ENCODE data around the gene CRYM.
A peak's percentile ranks its signal among the peaks of the same experiment; 100 is the strongest.
"Not testable (repeated sequence)": the region's sequence is repeated elsewhere in the genome, so short reads cannot be mapped to it uniquely, and the experiment has no call there.

CRYM gene

DNA sequence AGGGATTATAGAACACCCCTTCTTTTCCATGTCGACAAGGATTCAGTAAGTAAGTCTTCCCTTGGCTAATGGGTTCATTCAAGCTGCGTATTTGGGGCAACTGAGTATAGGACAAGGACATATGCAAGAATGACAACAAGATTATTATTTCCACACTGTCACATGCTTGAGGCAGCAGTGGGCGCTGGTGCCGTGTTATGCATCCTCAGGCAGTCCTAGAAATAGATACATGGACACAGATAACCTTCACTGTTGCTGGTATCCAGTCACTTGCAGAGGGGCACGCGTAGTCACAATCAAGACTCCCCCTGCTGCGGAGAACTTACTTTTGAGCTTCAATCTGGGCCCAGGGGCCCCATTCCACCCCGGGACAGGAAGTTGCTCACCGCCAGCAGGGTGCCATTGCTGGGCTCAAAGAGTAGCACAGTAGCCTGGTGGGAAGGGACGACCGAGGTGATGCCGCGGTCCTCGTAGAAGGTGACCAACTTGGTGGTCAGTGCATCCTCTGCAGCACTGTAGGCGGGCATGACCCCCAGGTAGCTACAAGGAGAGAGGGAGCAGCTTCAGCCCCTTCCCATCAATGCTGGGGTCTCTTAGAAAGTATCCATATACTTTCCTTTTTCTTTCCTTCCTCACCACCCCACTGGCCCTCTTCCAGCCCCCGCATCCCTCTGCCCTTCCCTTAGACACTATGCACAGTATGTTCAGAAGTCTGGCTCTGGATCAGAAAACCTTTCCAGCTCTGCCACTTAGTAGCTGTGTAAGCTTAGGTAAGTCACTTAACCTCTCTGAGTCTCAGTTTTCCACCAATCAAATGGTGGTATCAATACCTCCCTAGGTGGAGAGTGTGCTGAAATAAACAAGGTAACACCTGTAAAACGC is 804 bp downstream of the CRYM start:
- DNase-seq, result no peak

DNA sequence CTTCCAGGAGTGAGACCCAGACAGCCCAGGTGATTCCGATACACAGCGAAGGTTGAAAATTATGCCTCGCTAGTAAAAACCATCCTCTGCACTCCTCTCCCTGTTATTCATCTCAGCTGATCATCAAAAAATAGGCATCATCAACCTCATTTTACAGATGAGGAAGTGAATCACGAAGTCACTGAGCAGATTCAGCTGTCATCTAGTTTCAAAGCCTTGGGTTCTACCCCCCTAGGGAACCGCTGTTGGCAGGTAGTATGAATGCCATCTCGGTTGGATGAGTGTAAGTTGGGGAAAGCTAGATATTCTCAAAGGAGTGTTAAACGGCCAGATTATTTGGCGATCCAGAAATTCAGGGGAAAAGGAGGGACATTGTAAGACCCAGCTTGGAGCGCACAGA is 2.0 kb downstream of the CRYM start:
- no peak for DNase-seq

DNA sequence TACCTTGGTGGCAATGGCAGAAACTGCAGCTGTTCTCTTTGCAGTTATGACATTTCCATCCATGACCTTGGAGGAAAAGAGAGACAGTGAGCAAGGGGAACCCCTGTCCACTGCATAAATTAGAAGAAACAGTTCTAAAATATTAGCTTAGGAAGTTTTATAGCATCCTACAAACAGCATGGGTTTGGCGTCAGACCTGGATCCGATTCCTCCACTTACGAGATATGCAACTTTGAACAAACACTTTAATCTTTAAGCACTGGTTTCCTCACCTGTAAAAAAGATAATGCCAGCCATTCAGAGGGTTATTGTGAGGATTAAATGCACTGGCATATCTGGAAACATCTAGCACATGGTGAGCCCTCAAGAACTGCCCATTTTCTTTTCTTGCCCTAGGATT is 2.6 kb downstream of the CRYM start:
- DNase-seq, result no peak

DNA sequence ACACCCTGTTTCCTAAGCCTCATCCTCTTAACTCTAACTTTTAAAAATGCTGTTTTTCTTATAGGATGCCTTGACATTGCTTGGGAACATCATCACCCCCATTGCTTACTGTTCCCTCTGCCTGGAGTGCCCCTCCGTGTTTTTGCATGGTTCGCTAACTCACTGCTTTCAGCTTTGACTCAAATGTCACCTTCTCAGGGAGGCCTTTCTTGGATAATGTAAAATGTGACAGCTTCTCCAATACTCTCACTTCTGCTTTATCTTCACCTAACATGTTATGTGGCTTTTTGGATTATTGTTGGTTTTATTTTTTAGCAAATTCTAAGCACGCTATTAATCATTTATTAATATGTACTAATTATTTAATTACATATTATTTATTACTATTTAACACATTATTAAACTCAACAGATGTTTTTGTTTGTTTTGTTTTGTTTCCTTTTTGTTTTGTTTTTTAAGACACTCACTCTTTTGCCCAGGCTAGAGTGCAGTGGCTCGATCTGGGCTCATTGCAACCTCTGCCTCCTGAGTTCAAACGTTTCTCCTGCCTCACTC is 3.8 kb downstream of the CRYM start:
- no peak for DNase-seq

DNA sequence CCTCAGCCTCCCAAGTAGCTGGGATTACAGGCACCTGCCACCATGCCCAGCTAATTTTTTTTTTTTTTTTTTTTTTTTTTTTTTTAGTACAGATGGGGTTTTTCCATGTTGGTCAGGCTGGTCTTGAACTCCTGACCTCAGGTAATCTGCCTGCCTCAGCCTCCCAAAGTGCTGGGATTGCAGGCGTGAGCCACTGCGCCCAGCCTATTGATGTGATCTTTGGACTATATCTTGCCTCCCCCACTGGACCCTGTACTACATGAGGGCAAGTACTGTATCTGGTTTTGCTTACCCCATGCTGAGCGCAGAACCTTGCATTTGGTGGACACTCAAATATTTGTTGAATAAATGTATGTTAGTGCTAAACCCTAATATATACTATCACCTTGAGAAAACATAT is 5.3 kb downstream of the CRYM start:
- DNase-seq, result not testable (repeated sequence)

DNA sequence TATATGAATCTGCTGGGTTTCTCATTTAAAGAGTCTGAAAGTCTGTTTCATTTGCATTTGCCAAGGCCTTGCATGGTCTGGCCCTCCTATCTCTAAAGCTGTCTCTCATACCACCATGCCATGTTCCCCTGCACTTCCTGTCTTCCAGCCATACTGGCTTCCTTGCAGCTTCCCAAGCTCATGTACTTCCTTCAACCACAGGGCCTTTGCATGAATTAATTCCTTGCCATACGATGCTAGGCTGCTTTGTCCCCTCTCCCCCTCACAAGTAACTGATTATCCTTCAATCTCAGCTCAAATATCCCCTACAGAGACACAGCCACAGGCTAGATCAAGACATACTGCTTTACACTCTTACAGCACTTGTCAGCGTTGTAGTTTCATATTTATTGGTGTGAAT is 5.8 kb downstream of the CRYM start:
- DNase-seq, result no peak

DNA sequence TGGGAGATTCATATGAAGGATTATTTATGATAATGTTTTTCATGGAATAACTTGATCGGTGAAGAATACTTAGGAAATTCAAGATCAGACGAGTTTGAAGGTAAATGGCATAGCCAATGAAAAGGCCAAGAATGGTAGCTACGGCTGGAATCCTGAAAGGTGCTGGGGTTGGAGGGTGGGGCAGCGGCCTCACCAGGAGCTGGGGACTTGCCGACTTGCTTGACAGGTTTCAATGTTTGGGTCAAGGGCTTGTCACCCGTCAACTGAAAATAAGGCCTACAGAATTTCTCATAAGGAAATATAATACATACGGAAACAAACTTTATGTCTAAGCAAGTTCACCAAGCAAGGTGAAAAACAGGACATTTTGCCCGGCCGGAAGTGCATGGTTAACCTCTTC is 9.9 kb downstream of the CRYM start:
- no peak for DNase-seq

DNA sequence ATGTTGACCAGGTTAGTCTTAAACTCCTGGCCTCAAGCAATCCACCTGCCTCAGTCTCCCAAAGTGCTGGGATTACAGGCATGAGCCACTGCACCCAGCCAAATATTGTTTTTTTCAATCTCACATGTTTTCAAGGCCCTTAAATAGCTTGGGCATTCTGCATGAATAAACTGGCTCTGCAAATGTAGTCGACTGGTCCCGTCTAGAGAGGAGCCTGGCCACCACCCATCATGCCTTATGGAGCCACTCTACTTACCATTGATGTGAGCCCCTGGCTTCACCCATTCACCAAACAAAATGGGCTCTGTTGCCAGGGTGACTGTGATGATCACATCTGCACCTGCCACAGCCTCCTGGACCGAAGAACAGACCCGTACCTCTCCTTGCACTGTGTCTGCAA is 10.8 kb downstream of the CRYM start:
- DNase-seq, result no peak

DNA sequence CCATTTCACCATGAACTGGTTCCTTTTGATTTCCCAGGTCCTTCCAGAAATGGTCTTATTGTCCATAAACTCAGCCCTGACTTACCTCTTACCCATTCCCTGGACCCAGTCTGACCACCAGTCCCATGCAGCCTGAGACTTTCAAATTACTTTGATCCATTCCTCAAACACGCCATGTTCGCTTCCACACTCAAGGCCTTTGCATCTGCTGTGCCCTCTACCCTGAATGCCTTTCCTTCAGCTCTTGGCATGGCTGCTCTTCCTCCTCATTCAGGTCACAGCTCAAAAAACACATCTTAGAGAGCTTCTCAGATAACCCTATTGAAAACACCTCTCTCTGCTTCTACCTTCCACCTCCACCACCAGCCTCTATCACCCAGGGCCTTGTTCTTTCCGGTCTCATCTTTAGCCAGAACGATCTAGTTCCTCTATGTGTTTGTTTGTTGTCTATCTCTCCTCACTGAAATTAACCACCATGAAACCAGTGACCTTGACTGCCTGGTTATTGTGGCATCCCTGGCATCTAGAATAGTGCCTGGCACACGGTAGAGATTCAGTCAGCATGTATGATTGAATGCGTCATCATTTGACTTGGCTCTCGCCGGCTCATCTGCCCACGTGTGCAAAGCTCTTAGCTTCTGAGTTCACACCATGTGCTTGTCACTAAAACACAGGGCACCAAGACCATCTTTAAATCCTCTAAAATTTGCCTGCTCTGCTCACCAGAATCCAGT is 12.8 kb downstream of the CRYM start:
- DNase-seq, result no peak

DNA sequence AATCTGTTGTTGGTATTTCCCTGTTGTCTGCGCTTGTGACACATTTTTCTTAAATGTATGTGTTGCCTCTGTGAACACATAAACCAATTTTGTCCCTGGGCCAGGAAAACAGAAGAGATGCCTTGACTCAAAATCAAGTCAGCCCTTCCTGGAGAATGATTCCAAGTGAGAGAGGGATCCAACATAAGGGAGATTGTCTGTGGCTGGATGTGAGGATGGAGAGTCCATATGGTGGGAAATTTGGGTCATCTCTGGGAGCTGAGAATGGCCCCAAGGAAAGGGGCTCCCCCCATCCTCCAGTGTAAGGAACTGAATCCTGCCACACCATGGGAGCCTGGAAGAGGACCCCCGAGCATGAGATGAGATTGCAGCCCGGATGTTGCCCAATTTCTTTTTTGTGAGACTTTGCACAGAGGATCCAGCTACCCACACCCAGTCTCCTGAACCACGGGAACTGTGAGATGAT is 13.5 kb downstream of the CRYM start:
- DNase-seq, result no peak

DNA sequence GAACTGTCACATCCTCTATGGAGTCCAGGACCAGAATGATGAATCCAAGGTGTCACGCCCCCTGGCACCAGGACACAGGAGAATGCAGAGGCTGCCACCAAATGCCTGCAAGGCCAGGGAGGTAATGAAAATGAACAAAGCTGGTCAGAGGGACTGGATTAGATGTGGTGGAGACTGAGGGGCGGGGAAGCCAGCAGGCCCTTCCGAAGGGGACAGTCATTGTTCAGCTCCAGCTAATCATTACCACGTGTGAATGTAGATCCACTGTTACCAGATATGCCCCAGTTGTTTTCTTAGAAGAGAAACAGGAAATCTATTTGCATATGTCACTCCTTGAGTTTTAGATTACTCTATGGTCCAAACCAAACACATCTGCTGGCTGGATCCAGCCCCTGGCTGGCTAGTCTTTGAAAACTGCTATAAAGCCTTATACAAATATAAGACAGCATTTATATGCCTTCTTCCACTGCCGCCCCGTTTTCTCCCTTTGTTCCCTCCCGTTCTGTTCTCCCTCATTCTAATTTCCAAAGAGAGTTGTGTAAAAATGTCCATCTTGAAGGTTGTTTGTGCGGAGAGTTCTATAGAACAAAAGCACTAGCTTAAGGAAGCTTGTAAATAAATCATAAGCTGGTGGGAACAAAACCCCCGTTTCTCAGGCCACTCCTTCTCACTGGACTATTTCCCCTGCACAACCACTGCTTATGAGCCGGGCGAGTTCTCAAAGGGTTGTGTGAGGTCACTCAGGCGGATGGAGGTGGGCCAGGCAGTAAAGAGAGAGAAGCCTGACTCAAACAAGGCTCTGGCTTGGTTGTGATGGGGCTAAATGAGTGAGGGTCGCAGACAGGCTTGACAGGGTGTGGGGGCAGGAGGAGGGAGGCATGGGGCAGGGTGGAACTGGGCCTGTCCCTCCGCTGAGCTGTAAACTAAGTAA is 14.2 kb downstream of the CRYM start:
- DNase-seq, result peak; percentile 79

DNA sequence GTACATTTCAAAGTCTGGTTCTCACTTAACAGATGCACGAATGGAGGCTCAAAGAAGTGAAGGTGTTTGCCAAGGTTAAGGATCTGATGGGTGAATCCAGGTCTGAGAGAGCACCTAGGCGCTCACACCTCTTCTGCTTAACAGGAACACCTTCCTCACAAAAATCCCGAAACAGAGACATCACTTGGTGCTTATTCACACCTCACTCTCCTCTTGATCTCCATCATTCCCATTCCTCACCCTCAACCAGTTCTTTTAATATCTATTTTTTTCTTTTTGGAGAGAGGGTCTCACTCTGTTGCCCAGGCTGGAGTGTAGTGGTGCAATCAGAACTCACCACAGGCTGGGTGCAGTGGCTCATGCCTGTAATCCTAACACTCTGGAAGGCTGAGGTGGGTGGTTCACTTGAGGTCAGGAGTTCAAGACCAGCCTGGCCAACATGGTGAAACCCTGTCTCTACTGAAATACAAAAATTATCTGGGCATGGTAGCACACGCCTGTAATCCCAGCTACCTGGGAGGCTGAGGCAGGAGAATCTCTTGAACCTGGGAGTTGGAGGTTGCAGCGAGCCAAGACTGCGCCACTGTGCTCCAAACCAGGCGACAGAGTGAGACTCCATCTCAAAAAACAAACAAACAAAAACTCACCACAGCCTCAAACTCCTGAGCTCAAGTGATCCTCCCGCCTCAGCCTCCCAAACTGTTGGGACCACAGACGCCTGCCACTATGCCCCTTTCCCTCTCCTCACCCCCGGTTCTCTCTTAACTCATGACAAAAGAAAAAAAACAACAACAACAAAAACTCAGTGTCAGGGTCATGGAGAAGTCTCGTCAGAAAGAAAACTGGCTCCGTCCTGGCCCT is 15.1 kb downstream of the CRYM start:
- DNase-seq, result no peak

DNA sequence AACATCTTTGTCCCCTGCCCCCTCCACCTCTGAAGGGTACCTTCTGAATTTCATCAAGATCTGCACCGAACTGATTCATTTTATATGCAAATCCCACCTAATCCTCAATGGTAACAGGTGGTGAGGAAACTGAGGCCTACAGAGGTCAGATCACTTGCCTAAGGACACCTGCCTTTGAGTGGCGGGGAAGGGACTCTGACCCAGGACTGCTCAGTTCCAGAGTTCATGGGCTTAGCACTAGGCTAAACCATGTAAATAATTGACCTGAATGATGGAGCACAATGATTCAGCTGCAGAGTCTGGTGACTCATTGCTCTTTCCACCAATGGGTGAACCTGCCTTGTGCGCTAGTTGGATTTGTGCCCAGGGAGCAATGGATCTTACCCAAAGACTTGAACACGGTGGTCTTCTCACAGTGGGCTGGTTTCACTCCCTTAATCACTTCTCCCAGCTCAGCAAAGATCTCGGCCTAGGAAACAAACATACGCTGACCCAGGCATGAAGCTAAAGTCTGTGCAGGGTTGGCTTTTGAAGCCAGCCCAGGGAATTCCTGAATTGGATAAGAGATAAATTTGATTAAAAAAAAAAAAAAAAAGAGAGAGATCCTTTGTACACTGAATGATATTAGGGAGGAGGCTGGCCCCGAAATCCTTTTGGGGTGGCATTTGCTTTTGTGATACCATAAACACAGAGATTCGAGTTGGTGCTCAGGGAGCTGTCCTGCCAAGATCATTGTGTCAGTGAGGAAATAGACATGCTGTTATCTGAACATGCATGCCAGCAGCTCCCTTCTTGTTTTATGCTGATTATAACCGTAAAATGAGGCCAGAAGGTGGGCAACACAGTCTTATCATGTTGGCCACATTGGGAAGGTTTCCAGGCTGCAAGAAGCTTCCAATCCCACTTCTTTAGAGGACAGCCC is 17.0 kb downstream of the CRYM start:
- DNase-seq, result peak; percentile 78

DNA sequence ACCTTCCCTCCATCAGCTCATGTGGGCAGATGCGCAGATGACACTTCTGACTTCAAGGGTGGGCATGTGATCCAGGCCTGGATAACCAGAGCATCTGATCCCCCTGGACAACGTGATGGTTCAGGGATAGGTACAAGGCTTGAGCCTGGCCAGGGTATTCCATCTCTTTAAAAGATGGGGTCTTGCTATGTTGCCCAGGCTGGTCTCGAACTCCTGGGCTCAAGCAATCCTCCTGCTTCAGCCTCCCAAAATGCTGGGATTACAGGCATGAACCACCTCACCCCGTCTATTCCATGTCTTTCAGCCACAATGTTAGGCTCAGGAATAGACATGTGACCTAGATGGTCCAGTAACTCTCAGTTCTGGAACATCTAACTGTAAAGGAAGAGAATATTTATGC is 20.8 kb downstream of the CRYM start:
- DNase-seq, result no peak

DNA sequence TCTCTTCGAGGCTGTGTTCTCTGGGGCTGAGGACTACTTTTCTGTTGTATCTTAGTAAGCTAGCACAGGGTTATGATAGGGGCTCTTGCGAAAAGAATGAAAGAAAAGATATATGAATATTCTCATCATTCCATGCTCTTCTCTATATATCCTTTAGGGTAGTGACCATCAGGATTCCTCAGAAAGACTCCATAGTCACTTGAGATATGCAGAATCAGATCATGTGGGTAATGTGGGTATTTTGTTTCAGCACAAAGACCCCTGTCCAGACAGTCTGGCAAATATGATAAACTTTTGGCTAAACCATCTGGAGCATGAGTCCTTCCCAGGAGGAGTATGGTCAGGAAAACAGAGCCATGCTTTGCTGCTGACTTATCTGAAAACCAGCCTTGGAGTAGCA is 21.5 kb downstream of the CRYM start:
- DNase-seq, result no peak

DNA sequence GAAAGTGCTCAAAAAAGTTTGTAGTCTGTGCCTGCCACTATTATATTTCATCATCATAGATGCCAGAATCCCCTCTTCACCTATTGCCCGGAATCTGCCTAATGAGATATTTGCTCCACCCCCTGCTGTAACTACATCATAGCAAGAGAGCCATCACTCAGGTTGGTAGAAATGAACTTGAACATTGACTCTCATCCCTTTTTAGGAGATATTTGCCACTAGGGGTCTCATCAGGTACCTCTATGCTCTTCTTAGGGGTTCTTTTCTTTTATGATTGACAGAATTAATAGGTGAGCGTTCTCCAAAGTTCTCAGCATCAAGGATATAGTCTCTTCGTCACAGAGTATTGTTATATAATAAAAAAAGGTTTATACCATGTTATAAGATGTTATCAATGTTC is 24.6 kb downstream of the CRYM start:
- no peak for DNase-seq

DNA sequence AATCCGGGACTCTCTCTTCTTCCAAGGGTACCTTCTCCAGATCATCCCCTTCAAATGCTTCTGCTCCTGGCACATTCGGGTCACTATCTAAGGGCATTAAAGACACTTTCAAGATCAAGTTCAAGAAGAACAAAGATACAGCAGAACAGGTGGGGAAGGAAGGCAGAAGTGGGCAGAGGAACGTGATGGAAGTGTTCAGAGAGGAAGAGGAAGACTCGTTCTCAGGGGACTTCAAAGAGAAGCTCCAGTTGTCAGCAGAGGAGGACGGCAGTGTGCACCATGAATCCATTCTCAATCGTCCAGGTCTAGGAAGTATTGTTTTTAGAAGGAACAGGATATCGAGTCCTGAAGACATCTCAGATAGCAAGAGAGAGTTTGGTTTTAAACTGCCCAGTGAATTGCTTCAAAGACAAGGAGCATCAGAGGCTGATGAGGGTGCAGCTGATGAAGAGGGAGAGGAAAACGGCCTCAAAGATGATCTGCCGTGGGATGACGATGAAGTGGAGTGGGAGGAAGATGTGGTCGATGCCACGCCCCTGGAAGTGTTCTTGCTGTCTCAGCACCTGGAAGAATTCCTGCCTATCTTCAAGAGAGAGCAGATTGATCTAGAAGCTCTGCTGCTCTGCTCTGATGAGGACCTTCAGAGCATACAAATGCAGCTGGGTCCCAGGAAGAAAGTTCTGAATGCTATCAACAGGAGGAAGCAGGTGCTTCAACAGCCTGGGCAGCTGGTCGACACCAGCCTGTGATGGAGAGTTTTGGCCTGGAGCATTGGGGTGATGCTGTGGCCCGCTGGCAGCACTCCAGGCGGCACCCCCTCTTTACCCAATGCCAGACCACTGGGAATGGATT is 27.8 kb downstream of the CRYM start:
- no peak for DNase-seq

DNA sequence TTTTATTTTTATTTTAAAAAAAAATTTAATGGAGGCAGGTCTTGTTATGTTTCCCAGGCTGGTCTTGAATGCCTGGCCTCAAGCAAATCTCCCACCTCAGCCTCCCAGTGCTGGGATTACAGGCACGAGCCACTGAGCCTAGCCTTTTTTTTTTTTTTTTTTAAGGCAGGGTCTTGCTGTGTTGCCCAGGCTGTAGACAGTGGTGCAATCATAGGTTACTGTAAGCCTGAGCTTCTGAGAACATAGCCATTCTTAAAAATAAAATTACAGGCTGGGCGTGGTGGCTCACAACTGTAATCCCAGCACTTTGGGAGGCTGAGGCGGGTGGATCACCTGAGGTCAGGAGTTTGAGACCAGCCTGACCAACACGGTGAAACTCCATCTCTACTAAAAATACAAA is 29.9 kb downstream of the CRYM start:
- not testable (repeated sequence) for DNase-seq

DNA sequence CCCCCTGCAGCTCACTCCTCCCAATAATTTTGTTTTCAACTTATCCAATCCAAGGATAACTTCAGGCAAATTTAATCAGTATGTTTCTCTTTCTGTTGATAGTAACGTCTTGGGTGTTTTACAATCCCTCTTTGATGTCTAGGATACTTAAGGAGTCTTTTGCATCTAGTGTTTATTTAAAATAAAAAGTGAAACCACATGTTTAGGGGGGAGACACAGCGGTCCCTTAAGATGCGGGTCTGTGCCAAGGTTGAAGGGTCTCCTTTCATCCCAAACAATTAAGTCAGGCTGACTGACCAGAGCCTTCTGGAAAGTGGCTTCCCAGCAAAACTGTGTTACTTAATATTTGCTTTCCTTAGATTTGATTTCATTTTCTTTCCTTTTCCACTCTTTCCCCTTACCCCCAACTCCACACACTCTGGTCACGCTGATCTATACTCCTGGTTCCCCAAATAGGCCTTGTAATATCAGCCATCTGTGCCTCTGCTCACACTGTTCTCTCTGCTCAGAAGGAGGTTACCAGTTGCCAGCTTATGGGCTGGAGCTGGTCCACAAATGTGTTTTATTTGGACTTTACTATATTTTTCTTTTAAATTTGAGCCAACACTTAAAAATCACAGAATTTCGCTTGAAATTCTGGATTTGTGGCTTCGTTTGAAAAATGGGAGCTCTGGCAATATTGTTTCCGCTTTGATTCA is 33.4 kb downstream of the CRYM start:
- DNase-seq, result no peak

Data from fibroblast of skin of back (primary cell).